Right lung (tissue), 5 donors: ENCODE data around the gene ALKBH1. TPM values are rescaled to one million over a fixed set of nuclear protein-coding genes. Genes with fewer than 3 reads are reported as not detected.
A peak's percentile ranks its signal among the peaks of the same experiment; 100 is the strongest.
"Not testable (repeated sequence)": the region's sequence is repeated elsewhere in the genome, so short reads cannot be mapped to it uniquely, and the experiment has no call there.

Experiments
- DNase-seq, 2 donors: peaks; one replicate each; pipeline ENCODE4 v3.0.0-alpha.2; 2013
- polyA plus RNA-seq, 5 donors: library from polyadenylated mRNA; unstranded; fragments of 120-200 nt; gene quantifications; one replicate each; pipeline versions ENCODE4 v1.2.1 to v1.2.3, GENCODE V29; 2013; ENCODE audit warnings: inconsistent platforms in 1 of 5, low replicate concordance in 1 of 5; ENCODE audit not compliant: insufficient read length in 5 of 5, insufficient read depth in 1 of 5

Gene ALKBH1
- polyA plus RNA-seq, 5 donors: 13.1 to 18.2 (median 15.6) TPM

DNA sequence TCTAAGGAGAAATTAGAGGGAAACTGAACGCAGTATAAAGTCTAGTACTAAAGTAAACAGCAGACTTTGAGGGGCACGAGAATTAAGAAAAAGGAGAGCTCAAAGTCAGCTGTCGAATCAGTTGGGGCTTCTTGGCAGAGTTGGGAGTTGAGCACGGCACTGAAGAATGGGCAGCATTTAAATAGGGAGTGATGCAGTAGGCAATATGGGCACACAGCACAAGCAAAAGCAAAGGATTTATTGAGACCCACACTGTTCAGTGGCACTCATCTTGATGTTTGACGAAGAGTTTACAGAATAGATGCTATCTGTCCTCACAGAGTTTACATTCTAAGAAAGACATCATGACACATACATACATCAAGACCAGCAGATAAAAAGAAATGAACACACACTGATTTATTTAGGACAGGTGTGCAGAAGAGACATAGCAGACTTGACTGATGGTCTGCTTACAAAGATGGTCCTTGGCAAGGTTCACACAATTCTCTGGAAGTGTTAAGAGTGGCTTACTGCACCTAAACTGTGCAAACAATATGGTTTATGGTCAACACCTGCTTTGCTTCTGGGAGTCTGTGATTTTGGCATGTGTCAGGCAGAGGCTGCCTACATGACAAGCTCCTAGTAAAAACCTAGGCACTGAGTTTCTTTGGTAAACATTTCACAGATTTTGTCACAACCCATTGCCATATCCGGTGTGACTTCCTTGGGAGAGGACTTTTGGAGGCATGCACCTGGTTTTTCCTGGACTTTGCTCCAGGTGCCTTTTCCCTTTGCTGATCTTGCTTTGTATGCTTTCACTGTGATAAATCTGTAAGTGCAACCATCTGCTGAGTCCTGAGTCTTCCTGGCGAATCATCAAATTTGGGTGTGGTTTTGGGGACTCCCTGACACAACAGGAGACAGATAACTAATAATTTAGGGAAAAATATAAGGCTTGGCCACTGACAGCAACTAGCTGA lies 26.3 kb downstream of the ALKBH1 start:
- DNase-seq: no peak

DNA sequence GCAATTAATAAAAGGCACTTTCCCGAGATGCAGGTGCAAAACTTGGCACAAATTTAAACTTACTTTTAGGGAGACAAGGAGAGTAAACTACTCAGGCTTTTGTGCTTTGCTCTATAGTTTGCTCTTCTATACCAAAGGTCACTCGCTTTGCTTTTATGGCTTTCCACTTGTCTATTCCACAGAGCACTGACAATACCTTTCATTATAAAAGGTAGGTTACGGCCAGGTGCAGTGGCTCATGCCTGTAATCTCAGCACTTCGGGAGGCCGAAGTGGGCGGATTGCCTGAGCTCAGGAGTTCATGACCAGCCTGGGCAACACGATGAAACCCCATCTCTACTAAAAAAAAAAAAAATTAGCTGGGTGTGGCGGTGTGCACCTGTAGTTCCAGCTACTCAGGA lies 32.9 kb downstream of the ALKBH1 start:
- DNase-seq: no peak

DNA sequence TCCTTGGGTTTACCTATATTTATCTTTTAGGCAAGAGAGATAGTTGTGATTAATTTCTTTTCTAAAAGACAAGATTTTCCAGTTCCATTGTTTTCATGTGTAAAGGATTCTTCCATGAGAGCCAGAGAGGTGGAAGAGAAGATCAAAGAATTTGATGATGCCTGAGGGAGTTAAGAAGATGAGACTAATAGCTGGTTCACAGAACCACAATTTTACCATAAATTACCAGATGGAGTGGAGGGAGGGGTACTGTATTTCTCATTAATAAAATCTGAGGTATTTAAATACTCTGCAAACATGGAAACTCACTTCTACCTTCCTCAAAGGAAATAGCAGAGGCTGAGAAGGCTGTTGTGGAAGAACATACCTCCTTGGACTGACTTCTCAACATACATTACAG lies 34.6 kb downstream of the ALKBH1 start:
- no peak for DNase-seq

DNA sequence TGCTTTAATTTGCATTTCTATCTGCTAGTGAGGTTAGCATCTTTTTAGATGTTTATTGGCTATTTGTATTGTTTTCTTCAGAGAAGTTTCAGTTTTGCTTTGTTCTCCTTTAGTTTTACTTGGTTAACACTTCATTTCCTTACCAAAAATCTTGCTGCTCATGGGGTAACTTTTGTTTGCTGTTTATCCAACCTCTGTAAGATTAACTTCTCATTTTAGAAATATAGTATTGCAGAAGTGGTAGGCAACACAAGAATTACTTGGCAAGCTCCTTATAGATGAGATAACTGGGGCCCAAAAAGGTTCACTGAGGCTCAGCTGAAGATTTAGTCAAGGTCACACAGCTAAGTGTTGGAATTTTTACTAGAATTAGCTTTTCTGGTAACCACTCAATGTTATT lies 40.5 kb downstream of the ALKBH1 start:
- DNase-seq: no peak

DNA sequence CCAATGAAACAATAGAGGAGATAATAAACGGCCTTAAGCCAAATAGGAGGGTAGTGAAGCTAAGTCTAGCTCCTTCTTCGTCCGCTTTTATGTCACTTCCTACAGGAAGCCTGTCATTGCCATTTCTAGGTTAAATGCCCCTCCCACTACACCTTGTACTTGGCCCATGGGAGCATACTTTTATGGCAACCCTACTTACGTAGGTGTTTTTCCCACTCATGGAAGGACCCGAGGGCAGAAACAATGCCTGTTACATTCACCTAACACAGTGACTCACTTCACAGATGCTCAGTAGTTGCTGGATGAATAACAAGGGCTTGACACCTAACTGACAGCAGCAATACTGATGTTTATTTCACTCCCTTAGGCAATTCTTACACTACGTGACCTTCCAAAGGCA lies 44.5 kb downstream of the ALKBH1 start:
- no peak for DNase-seq

DNA sequence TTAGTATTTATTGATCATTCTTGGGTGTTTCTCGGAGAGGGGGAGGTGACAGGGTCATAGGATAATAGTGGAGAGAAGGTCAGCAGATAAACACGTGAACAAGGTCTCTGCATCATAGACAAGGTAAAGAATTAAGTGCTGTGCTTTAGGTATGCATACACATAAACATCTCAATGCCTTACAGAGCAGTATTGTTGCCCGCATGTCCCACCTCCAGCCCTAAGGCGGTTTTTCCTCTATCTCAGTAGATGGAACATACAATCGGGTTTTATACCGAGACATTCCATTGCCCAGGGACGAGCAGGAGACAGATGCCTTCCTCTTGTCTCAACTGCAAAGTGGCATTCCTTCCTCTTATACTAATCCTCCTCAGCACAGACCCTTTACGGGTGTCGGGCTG lies 46.3 kb downstream of the ALKBH1 start:
- not testable (repeated sequence) for DNase-seq

DNA sequence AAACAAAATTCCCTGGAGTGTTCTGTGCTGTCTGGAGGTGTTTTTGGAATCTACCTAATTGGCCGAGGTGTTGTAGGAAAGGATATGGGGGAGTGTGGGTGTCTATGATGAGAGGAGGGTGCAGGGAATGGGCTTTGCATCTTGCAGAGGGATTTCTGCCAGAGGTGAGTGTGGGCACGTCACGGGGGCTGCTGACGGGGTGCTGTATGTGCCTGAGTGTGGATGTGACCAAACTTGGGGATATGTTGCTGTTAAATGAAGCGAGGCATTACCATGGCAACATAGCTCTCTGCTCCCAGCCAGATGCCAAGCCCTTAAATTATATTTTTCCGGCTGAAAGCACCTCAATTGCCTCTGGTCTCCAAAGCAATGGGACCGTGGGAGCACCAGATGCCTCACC lies 47.1 kb downstream of the ALKBH1 start:
- DNase-seq: no peak

DNA sequence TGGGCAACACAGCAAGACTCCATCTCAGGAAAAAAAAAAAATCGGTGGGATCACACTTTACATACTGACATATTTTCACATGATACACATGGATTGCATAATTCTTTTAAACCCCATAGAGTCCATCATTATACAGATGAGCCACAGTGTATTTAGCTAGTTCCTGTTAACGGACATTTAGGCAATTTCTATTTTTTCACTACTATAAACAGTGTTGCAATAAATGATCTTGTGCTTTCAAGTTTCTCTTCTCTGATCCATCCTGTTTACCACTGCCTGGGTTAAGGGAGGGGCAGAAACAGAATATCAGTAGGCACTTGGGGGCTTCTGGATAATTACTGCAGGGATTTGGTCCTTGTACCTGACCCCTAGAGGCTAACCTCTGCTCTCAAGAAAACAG lies 48.0 kb downstream of the ALKBH1 start:
- DNase-seq: no peak

DNA sequence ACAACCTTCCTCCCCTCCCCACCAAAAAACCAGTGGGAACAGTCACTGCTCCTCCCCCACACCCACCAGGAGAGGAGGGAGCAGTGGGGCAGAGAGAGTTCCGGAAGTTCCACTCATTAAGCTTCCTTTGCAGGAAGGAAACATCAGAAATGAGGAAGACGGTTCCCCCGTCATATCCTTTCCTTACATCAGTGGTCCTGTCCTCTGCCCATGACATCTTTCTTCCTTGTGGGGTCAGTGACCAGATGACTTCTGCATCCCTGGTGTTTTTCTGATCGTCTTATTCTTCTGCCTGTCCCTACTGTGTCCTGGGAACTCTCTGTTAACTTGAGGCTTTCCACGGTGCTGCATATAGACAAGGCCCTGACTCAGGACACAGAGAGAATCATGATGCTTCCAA lies 50.5 kb downstream of the ALKBH1 start:
- no peak for DNase-seq

DNA sequence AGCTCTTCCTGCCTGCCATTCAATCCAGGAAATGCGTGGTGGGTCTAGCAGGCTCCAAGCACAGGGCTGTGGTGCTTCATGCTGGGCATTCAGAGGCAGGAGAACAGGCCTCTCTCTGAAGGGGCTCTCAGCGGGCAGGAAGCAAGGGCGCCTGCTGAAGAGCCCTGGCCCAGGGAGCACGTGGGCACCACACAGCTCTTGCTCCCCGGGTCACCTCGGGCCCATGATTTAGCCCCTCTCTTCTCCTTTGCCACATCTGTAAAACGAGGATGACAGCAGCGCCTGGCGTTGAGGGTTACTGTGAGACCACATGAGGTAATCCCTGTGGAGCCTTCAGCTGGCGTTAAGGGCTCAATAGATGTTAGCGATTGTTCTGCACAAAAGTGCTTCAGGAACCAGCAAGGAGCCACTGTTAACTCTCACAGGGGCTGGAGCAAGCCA lies 53.8 kb downstream of the ALKBH1 start:
- no peak for DNase-seq

DNA sequence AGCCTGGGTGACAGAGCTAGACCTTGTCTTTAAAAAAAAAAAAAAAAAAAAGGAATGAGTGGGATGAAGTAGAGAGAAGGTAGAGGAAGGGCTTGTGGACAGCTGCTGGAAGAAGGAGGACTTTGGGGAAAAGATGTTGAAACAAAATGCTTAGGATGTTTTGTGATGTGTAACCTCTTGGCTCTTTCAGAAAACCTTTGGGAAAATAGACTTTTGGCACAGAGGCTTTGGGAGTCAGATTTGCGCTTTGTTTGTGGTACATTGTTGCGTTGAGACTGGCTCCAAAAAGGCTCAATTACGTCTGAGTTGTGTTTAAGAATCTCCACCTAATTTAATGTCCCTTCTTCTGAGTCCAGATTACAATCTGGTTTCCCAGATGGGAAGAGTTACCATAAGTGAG lies 58.5 kb downstream of the ALKBH1 start:
- DNase-seq: no peak

DNA sequence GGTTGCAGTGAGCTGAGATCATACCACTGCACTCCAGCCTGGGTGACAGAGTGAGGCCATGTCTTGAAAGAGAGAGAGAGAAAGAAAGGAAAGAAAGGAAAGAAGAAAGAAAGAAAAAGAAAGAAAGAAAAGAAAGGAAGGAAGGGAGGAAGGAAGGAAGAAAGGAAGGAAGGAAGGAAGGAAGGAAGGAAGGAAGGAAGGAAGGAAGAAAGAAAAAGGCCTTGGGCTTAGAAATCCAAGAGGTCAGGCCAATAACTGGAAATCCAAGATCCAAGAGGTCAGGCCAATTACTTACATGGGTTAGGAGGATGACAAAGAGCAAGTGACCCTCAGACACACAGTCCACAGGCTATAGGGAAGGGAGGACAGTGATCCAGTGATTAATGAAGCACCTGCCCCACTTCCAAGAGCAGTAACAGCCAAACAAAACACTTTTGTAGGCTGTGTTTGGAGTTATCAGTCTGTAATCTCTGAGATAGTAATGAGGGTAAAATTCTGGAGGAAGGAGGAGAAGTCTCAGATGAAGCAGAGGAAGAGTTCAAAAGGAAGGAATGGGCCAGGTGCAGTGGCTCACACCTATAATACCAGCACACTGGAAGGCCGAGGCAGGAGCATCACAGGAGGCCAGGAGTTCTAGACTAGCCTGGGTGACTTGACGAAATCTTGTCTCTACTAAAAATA lies 59.2 kb downstream of the ALKBH1 start:
- no peak for DNase-seq

DNA sequence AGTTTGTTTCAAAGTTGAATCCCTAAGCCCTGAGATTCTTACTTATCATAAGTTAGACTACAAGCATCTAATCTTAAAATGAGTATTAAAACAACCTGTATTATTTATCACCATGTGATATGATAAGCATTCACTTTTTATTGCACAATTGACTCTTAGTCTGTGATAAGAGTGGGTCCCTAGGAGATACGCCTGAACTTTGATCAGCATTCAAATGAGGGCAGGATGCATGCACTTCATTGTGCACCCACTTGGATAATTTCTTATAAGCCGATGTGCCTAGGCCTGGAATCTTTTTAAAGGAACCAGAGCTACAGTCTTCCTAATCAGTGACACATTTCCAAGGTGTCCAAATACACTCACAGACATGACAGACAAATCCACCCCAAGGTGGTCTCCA lies 60.0 kb downstream of the ALKBH1 start:
- DNase-seq: no peak

DNA sequence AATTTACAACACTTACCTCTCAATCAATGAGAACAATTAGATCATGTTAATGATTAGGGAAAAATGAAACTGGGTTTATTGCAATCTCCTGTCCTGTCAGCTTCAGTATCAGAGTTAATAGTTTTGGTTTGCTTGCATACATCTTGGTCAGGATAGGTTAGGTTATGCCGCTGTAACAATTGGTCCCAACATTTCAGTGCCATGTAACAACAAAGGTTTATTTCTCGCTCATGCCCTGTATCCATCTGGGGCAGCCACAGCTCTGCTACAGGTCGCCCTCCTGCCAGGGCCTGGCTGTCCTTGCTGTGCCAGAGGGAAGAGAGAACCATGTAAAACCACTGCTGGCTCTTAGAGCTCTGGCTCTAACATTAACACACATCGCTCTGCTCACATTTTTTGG lies 60.9 kb downstream of the ALKBH1 start:
- no peak for DNase-seq

DNA sequence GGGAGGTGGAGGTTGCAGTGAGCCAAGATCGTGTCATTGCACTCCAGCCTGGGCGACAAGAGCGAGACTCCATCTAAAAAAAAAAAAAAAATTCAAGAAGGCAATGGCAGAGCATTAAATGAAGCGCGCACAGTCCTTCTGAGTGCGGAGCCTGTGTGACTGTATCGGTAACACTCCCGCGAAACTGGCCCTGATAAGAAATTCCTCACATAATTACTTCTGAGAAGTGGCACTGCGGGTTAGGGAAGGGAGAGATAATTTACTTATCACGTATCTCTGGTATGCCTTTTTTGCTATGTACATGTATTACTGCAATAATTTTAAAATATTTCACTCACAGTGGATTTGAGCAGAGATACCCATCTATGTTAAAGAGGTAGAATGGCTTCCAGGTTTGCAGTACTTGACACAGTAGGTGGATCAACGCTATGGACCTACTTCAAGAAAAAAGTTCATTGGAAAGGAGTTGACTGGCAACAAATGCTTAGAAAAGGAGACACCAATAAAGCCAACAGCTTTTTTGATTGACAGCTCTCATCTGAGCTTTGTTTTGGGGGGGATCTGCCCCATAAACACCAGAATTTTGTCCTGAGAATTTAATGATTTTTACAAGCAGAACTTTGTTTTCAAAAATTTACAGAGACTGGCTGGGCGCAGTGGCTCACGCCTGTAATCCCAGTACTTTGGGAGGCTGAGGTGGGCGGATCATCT lies 62.1 kb downstream of the ALKBH1 start:
- DNase-seq: no peak

DNA sequence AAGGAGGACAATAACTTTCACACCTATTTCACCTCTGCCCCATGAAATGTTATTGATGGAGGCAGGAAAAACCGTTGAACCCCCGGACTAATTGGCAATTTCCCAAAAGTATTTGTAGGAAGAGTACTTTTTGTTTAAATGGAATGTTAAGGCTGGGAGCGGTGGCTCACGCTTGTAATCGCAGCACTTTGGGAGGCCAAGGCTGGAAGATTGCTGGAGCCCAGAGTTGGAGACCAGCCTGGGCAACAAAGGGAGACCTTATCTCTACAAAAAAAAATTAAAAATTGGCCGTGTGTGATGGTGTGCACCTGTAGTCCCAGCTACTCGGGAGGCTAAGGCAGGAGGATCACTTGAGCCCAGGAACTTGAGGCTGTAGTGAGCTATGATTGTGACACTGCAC lies 65.4 kb downstream of the ALKBH1 start:
- DNase-seq: no peak

DNA sequence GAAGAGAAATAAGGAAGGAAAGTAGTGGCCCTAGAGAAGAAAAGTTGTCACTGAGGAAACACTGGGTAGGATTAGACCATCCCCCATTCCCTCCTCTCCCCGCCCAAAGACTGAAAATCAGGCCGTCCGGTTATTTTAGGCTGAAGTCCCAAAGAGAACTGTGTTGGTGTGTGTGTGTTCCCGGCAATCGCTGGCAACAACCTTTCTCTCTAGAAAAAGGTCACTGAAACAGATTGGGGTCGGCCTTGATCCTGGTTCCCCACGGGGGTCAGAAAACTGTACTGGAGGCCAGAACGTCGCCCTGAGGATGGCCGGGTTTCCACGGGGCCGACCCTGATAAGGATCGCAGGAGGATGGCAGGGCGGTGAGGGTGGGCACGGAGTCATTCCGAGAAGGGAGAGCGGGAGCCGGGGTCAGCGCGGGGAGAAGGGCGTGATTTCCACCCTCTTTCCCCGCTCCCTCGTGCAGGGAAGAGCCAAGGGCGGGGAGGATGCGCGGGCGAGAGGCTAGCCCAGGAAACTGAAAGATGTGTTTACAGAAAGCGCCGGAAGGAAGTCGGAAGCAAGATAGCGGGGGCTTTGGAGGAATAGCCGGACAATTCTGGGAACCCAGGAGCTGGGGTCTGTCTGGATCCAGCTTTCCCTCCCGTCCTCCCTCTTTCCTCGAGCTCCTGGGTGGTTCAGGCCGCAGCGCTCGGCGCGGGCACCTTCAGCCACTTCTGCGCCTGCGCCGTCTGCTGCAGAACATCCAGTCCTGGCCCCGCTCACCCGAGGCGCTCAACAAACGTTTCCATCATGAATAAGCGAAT lies 66.1 kb downstream of the ALKBH1 start:
- DNase-seq: peak; percentile 38 to 59

DNA sequence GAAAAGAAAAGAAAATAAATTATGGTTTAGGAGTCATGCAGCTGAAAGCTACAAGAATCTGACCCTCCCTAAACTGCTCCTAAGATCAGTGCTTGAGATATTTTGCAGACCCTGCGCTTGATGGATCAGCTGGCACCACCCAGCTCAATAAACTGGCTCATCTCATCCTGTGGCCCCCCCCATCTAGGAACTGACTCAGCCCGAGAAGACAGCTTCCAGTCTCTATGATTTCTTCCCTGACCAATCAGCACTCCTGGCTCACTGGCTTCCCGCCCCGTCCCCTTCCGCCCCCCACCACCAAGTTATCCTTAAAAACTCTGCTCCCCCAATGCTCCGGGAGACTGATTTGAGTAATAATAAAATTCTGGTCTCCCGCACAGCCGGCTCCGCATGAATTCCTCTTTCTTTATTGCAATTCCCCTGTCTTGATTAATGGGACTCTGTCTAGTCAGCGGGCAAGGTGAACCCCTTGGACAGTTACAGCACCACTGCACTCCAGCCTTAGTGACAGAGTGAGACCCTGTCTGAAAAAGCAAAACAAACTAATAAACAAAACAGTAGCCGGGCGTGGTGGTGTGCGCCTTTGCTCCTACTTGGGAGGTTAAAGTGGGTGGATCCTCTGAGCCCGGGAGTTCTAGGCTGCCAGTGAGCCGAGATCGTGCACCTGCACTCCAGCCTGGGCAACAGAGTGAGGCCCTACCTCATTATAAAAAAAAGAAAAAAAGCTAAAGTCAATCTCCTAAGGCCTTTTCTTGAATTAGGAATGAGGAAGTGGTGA lies 66.9 kb downstream of the ALKBH1 start:
- no peak for DNase-seq

DNA sequence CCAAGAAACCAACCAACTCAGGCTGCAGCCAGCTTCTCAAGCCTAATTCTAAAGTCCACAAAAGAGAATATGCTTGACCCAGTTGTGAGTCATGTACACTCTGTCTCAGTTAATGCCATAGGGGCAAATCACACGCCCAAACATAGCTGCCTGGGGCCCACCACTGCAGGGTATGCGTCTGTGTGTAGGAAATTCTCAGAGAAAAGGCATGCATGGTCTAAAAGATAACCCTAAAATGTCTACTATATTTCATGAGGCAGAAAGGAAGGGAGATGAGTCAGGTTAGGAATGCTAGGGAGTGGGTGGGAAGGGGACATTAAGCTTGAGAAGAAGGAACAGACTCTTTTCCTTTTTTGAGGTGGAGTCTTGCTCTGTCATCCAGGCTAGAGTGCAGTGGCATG lies 69.1 kb downstream of the ALKBH1 start:
- no peak for DNase-seq

DNA sequence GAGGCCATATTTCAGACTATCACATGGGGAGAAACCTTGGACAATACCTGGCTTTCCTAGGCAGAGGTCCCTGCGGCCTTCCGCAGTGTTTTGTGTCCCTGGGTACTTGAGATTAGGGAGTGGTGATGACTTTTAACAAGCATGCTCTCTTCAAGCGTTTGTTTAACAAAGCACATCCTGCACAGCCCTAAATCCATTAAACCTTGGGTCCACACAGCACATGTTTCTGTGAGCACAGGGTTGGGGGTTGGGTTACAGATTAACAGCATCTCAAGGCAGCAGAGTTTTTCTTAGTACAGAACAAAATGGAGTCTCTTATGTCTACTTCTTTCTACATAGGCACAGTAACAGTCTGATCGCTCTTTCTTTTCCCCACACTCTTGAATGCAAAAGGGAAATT lies 72.0 kb downstream of the ALKBH1 start:
- DNase-seq: not testable (repeated sequence)

DNA sequence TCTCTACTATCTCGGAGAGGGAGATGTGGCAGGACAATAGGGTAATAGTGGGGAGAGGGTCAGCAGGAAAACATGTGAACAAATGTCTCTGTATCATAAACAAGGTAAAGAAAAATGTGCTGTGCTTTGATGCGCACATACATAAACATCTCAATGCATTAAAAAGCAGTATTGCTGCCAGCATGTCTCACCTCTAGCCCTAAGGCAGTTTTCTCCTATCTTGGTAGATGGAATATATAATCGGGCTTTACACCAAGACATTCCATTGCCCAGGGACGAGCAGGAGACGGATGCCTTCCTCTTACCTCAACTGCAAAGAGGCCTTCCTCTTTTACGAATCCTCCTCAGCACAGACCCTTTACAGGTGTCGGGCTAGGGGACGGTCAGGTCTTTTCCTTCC lies 72.4 kb downstream of the ALKBH1 start:
- not testable (repeated sequence) for DNase-seq
